GM21619 (cell line): ENCODE measurements around the gene FKBP1A.
"Not testable (repeated sequence)": the region's sequence is repeated elsewhere in the genome, so short reads cannot be mapped to it uniquely, and the experiment has no call there.

Source experiments
- ATAC-seq: cut with Tn5 transposase; IDR thresholded peaks from one replicate; pipeline ENCODE4 v1.9.1; 2021; ENCODE audit not compliant: unreplicated experiment

FKBP1A gene

DNA sequence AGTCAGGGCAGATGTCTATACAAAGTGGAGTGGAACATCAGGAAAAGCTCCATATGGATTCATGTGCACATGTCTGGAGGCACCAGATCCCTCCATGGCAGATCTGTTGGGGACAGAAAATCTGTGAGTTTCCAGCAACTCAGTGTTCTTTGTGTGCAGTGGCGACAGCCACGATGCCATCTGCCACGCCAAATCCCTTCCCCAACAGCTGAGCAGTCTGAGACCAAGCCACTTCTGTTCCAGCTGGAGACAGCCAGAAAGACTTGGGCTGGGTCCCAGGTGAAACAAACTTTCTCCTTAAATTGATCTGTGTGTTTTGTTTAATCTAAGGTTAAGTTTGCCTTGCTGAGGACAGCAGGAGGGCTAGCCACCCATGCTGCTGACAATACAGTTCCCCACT is 22.9 kb downstream of the FKBP1A start:
- no peak for ATAC-seq

DNA sequence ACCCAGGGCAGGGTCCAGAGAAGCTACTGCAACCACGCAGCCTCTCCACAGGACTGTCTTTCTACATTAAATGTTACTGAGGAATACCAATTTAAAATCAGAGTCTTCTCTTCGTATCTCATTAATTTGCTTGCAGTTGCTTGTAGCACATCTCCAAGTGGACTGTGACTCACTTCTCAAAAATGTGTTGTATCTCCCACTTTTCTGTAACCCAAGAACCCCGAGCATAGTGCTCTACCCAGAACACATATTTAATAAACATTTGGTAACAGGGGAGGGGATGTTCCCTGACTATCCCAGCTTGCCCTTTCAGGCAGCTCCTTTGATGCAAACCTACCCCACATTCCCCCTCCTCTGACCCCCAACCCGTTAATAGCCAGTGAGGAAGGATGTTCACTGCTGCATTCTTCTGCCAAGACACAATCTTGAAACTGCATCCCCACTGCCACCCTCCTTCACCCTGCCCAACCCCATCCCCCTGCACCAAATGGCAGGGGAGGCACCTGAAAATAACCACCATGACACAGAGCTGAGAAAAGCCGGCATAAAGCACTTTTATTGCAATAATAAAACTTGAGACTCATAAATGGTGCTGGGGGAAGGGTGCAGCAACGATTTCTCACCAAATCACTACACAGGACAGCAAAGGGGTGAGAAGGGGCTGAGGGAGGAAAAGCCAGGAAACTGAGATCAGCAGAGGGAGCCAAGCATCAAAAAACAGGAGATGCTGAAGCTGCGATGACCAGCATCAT is 24.2 kb downstream of the FKBP1A start:
- ATAC-seq = no peak

DNA sequence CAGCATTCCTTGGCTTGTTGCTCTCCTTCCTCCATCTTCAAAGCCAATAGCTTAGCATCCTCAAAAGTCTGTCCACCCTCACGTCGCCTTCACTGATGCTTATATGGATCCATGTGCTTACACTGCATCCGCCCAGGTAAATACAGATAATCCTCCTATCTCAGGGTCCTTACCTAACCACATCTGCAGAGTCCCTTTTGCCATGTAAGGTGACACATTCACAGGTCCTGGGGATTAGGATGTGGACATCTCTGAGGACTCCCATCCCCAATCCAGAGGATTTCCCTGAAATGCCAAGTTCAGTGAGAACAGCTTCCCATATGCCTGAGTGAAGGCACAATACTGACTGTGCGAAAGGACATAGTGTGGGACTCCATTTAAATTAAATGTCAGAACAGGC is 25.4 kb downstream of the FKBP1A start:
- no peak for ATAC-seq

DNA sequence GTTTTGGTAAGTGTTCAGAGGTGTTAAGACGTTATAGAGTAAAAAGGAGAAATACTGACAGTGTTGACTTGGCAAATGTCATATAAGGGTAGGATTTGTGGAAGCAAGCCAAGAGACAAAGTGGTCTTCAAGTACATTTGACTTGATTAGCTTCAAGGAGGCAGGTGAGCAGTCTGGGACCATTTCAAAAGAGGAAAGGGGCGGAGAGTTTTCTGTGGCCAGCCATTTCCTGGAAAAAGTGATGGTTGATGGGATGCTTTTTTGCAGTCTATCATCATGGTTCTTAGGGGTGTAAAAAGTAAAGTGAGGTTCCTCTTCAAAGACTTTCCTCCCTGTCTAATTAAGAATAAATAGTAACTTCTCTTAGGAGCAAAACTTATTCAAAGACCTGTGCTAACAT is 28.7 kb downstream of the FKBP1A start:
- ATAC-seq = no peak

DNA sequence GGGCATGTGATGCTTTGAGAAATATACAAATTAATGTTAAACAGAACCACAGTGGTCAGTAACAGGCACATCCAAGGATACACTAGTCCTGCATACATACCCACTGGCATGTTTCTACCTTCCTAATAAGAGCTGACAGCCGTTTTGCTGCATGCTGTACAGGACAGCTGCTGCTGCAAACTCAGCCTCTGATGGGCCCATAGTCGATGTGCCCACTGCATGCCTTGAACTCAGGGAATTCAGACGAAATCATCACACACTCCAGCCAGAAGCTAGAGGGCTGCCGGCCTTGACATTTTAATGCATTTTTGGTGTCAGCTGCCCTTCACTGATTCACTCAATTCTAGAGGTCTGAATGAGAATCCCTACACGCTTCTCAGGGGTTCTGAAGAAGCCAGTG is 29.3 kb downstream of the FKBP1A start:
- ATAC-seq = no peak

DNA sequence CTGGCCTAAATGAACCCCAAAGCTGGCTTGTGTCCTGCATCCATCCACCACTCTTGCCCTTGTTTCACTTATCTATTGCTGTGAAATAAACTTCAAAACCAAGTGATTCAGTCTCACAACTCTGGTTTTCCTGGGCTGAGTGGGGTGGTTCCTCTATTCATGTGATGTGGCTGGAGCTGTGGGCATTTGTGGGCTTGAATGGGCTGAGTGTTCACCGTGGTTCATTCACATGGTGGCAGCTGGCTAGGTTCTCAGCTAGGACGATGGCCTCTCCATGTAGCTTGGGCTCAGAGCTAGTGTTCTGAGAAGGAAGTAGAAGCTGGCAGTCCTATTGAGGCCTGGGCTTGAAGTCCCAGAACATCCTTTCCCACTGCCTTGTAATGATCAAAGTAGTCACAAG is 30.4 kb downstream of the FKBP1A start:
- no peak for ATAC-seq

DNA sequence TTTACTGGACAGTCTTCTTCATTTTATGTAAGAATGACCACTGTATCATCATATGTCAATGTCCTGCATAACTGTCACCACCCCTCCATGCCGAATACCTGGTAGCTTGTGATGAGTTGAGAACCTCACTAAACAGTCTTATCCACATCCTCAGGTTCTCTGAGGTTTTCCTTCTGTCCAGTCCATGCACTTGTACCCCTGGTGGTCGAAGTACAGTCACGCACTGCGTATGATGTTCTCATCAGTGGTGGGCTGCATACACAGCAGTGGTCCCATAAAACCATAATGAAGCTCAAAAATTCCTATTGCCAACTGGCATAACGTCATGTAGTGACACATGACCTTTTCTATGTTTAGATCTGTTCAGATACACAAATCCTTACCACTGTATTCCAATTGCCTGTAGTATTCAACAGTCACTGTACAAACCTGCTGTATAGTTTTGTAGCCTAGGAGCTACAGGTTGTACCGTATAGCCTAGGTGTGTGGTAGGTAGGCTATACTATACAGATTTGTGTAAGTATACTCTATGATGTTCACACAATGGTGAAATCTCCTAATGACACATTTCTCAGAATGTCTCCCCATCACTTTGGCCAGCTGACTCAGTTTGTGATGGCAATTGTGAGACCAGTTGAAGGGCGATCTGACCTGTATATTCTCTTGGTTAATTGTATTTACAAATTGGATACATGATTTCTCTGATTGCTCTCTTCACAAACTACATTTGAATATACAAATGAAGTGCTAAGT is 32.6 kb downstream of the FKBP1A start:
- no peak for ATAC-seq

DNA sequence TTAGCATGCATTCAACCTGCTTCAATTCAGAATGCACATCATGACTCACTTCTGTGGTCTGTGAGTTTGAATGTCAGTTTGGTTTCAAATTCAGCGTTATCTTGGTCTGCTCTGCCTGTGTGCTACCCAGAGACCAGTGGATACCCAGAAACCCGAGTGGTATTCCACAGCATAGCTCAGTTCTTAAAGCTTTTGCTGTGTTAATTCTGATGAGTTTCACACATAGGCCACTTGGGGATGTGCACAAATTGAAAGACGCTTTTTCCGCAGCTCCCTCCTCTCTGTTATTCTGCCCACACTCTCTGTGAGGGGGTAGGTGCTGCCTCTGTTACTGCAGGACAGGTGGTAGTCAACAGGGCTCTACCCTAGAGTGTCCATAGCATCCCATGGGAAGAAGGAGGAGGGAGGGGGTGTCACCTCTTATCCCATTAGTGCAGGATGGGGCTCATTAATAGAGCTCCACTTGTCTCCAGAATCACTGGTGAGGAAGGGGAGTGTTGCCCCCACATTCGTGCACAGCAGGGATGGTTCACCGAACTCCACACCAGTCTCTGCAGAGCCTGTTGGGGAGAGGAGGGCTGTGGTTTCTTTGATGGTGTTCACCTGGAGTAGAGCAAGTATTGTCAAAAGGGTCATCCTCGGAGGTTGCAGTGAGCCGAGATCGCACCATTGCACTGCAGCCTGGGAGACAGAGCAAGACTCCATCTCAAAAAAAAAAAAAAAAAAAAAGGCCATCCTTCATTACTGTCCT is 34.8 kb downstream of the FKBP1A start:
- ATAC-seq = no peak

DNA sequence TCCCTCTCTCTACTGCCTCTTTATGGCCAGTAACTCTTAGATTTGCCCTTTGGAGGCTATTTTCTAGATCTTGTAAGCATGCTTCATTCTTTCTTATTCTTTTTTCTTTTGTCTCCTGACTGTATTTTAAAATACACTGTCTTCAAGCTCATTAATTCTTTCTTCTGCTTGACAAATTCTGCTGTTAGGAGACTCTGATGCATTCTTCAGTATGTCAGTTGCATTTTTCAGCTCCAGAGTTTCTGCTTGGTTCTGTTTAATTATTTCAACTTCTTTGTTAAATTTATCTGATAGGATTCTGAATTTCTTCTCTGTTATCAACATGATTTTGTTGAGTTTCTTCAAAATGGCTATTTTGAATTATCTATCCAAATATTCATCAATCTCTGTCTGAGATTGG is 38.9 kb downstream of the FKBP1A start:
- ATAC-seq = no peak

DNA sequence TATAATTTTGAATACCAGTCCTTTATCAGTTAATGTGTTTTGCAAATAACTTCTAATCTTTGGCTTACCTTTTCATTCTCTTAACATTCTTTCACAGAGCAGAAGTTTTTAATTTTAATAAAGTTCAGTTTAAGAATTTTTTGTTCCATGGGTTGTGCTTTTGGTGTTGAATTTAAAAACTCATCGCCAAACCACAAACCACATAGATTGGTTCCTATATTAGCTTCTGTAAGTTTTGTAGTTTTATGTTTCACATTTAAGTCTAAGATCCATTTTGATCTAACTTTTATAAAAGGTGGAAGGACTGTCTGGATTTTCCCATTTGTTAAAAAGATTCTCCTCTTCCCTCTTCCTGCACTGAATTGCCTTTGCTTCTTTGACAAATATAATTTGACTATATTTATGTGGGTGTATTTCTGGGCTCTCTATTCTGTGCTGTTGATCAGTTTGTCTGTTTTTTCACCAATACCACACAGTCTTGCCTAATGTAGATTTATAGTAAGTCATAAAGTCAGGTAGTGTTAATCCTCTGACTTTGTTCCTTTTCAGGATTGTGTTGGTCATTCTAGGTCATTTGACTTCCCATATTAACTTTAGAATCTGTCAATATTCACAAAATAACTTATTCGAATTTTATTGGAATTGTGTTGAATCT is 46.4 kb downstream of the FKBP1A start:
- ATAC-seq = no peak

DNA sequence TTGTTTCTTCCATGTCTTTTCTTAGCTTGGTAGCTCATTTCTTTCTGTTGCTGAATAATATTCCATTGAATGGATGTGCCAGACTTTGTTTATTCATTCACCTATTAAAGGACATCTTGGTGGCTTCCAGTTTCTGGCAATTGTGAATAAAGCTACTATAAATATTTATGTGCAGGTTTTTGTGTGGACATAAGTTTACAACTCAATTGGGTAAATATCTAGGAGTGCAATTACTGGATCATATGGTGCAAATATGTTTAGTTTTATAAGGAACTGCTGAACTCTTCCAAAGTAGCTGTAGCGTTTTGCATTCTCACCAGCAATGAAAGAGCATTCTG is 47.1 kb downstream of the FKBP1A start:
- ATAC-seq = no peak

DNA sequence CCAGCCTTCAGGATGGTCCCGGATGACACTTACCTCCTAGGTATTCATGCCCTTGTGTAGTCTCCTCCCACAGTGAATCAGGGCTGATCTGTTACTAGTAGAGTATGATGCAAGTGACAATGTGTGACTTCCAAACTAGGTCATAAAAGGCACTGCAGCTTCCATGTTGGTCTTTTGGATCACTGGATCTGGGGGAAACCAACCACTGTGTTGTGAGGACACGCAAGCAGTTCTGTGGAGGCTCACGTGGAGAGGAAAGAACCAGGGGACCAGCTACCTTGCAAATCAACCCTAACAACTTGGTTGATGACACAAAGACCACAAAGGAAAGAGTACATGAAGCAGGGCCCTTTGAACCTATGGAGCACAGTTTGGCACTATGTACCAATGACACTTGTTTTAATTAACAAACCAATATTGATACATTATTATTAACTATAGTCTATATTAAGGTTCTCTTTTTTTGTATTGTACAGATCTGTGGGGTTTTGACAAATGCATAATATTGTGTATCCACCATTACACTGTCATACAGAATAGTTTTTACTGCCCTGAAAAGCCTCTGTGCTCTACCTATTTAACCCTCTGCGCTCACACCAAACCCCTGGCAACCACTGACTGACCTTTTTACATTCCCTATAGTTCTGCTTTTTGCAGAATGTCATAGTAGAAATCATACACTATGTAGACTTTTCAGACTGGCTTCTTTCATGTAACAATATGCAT is 47.7 kb downstream of the FKBP1A start:
- no peak for ATAC-seq

DNA sequence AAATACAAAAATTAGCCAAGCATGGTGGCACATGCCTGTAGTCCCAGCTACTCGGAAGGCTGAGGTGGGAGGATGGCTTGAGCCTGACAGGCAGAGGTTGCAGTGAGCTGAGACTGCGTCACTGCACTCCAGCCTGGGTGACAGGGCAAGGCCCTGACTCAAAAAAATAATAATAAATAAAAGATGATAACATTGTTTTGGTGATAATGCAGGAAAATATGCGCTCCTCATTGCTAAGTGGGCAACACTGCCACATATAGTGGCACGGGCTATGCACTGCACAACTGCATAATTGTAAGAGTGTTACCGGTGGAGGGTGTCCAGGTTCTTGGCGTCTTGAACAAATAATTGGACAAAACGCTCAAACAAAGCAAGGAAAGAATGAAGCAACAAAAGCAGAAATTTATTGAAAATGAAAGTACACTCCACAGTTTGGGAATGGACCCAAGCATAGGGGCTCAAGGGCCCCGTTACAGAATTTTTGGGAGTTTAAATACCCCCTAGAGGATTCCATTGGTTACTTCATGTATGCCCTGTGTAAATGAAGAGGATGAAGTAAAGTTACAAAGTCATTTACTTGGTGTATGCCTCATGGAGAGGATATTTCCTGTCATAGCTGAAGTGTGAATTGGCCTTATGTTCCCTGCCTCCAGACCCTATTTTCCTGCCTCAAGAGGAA is 49.3 kb downstream of the FKBP1A start:
- not testable (repeated sequence) for ATAC-seq

DNA sequence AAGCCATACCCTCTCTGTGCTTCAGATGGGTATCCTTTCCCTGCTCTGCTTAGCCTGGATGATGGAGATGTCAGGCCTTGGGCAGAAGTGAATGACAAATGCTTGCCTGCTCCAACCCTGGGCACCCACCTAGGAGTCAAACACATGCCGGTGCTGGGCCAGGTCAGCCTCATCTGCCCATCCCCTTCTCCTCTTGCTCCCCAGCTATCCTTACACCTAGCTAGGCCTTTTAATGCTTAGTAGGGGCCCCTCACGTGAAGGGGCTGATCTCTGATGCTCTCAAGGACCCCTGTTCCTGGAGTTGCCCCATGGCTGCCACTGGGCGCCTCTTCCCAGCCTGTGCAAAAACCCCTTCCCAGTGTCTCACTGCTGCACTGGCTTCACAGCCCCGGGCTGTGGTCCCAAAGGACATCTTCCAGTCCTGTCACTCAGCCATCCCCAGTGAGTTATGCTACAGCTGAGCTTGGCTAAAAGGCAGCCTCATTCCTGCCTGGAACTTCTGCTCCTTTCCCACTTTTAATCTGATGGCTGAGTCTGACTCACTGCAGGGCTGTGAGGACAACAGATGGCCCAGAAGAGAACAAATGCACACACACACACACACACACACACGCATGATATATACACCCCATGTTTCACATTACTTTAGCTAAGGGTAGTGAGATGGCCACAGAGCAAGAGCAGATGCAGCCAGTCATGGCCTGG is 51.1 kb downstream of the FKBP1A start:
- ATAC-seq = no peak

DNA sequence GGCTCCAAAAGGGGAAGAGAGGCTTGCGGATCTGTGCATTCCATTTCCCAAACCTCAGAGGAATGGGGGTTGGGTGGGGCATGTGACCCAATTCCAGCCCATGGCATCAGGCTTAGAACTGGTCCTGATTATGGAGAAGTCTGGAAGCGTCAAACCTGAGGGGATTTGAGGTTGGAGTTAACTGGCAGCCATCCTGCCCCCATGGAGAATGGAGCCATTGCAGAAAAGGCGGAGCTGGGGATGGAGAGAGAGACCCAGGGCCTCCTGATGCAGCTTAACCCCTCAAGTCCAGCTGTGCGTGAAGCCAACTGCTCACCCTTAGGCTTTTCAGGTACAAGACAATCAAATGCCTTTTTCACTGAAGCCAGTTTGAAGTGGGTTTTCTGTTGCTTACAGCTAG is 54.1 kb downstream of the FKBP1A start:
- no peak for ATAC-seq

DNA sequence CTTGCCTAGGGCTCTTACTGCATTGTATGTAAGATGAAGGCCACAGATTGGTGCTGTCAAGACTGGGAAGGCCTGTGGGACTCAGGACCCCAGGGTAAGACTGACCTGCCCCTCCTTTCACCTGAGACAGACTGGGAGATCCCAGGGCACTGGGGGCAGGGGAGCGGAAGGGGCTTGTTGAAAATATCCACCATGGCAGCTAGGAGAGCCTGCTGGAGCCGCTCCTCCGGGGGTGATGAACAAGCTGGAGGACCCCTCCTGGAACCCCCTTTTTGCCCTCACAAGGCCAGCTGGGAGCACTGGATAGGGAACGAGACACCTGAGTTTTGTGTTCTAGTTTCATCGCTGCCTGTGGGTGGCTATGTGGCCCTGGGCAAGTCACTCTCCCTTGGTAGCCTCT is 54.8 kb downstream of the FKBP1A start:
- no peak for ATAC-seq

DNA sequence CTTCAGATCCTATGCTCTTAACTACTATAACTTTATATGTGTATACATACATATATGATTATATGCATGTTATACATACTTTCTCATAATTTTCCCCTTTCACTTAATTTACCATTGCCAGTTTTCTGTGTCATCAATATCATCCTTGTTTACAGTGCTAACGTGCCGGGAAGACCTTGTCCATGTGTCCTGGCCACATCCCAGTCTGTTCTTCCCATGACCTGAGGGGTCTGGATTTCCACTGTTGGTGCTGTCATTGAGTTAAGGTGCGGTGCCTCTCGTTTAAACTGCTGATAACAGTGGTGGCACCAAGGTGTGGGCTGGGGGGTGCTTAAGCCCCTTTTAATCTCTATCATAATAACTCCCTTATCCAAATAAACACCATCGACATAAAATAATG is 55.4 kb downstream of the FKBP1A start:
- no peak for ATAC-seq

DNA sequence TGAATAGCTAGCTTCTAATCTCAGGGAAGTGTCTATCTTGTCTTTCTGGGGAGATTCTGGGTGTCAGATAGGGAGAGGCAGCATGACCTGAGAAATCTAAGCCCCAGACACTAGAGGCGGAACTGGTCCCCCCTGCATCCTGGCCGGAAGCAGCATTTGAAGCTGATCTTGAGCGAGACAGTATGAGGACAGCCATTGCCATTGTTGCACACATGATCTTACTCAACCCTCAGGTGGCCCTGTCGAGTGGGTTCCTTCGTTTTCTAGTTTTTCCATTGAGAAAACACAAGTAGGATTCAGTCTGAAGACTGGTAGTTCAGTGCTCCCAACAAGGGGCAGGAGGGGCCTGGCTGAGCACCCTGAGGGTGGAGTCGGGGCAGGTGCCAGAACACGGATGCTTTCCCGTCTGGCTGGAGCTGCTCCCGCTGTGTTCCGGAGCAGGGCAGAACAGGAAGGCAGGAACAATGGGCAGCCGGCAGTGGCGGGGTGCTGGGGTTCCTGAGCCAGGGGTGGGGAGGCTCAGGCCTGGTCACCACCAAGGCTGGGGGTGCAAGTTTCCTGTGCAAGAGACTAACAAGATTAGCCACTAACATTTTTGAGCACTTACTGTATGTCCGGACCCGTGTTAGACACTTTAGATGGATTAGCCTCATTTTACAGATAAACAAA is 56.0 kb downstream of the FKBP1A start:
- ATAC-seq = no peak
